Ishikawa (cell line): ENCODE data around the gene ESR1.

Experiments used
- EGR1 ChIP-seq: IDR thresholded peaks from 2 replicates; pipeline ENCODE4 v1.6.1; 2012
- EP300 ChIP-seq: IDR thresholded peaks from 2 replicates; pipeline ENCODE4 v1.6.1; 2012; ENCODE audit warnings: borderline replicate concordance
- FOXM1 ChIP-seq: IDR thresholded peaks from 2 replicates; pipeline ENCODE4 v1.6.1; 2012; ENCODE audit warnings: low read depth, borderline replicate concordance
- RAD21 ChIP-seq: IDR thresholded peaks from 2 replicates; pipeline ENCODE4 v1.6.1; 2012; ENCODE audit warnings: low read depth
- REST ChIP-seq: IDR thresholded peaks from 2 replicates; pipeline ENCODE4 v1.6.1; 2012; ENCODE audit warnings: low read depth, mild to moderate bottlenecking
- TAF1 ChIP-seq: IDR thresholded peaks from 2 replicates; pipeline ENCODE4 v1.6.1; 2012; ENCODE audit warnings: low read depth, mild to moderate bottlenecking
- TCF12 ChIP-seq: IDR thresholded peaks from 2 replicates; pipeline ENCODE4 v1.6.1; 2012; ENCODE audit warnings: low read depth
- YY1 ChIP-seq: IDR thresholded peaks from 2 replicates; pipeline ENCODE4 v1.6.1; 2012; ENCODE audit warnings: low read depth
- TF ChIP-seq, protein P1 (sequence below): IDR thresholded peaks from 2 replicates; pipeline ENCODE4 v1.6.1; 2012

- TF ChIP-seq EP300 (no peak), RAD21 (no peak), REST (no peak), FOXM1 (no peak), TAF1 (no peak), YY1 (no peak), EGR1 (no peak), TCF12 (no peak)
- TF ChIP-seq, protein P1, sequence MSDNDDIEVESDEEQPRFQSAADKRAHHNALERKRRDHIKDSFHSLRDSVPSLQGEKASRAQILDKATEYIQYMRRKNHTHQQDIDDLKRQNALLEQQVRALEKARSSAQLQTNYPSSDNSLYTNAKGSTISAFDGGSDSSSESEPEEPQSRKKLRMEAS, result no peak
Measured at GRCh38 chr6:151891524-151891923, 84.0 kb downstream of the ESR1 start.
